HG03558 (cell line): ENCODE data around the gene KIF21A.
"Not testable (repeated sequence)": the region's sequence is repeated elsewhere in the genome, so short reads cannot be mapped to it uniquely, and the experiment has no call there.

Source experiments
- ATAC-seq: cut with Tn5 transposase; IDR thresholded peaks from one replicate; pipeline ENCODE4 v1.9.1; 2021; ENCODE audit warnings: moderate number of reproducible peaks; ENCODE audit not compliant: unreplicated experiment; ENCODE audit errors: extremely low read depth

Gene KIF21A, protein sequence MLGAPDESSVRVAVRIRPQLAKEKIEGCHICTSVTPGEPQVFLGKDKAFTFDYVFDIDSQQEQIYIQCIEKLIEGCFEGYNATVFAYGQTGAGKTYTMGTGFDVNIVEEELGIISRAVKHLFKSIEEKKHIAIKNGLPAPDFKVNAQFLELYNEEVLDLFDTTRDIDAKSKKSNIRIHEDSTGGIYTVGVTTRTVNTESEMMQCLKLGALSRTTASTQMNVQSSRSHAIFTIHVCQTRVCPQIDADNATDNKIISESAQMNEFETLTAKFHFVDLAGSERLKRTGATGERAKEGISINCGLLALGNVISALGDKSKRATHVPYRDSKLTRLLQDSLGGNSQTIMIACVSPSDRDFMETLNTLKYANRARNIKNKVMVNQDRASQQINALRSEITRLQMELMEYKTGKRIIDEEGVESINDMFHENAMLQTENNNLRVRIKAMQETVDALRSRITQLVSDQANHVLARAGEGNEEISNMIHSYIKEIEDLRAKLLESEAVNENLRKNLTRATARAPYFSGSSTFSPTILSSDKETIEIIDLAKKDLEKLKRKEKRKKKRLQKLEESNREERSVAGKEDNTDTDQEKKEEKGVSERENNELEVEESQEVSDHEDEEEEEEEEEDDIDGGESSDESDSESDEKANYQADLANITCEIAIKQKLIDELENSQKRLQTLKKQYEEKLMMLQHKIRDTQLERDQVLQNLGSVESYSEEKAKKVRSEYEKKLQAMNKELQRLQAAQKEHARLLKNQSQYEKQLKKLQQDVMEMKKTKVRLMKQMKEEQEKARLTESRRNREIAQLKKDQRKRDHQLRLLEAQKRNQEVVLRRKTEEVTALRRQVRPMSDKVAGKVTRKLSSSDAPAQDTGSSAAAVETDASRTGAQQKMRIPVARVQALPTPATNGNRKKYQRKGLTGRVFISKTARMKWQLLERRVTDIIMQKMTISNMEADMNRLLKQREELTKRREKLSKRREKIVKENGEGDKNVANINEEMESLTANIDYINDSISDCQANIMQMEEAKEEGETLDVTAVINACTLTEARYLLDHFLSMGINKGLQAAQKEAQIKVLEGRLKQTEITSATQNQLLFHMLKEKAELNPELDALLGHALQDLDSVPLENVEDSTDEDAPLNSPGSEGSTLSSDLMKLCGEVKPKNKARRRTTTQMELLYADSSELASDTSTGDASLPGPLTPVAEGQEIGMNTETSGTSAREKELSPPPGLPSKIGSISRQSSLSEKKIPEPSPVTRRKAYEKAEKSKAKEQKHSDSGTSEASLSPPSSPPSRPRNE (N-terminal part only)

DNA sequence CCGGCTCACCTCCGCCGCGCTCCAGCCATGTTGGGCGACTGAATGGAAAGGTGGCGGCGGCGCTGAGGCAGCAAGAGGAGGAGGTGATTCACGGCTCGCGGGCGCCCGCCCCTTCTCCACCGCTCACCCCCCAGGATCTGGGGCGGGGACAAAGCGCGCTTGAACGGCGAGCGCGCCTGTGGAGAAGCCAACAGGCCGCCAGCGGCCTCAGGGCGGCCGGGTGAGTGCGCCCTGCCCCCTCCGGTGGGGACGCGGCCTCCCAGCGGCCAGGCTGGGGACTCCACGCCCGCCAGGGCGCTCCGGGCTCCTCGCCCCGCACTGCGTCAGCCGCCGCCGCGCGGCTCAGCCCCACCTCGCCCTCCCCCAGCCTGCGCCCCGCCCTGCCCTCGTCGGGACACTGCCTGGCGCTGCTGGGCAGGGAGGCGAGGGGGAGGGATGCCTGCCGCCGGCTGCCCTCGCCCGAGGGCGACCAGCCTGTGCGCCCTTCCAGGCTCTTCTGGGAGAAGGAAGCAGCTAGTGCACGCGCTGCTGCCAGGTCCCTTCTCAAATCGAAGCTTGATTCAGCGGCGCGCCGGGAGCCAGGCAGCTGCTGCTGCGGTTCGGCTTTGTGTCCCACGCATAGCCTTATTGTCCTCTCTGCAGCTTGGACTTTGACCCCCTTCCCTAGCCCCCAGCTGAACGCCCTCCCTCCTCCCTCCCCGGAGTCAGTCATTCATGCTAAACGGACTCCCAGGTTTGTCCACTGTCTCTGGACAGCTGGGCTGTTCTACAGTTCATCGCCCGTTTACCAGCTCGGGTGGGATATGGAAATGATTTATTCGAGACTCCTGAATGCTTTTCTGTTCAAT lies at the start of gene KIF21A:
Gene KIF21A, minus strand, starts transcription at position 40 of the 848 bp plus-strand sequence. CDS start 150 bp downstream, outside the sequence.
- peak; percentile 89 for ATAC-seq

DNA sequence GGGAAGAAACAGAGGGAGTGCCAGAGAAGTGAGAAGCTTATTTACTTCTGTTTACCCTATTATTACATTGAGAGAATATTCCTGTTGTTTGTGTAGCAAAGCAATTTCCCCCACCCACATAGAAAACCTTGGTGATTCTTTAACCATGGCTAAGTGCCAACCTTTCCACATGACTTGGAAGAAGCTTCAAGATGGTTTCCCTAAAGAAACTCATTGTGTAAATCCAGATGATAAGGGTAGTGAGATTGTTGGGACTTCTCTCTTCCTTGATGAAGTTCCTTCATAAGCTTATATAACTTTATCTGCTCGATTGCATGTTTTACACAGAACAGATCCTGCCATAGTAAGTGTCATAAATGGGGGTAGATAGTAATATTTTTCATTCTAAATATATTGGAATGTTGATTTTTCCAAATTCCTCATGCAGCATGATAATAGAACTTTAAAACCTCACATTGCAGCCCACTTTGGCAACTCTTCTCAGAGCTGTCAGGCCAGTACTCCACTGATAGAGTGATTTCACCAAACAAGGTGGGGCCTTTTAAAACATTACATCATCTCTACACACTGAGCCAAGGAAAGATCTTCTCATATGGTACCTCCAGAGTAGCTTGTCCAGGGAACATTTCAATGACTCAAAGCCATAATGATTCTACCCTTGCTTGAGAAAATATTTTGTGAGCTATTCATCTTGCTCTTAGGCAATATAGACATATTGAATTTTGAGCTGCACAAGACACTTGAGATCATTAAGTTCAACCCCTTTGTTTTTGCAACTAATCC lies 47.8 kb upstream of the KIF21A start:
- no peak for ATAC-seq

DNA sequence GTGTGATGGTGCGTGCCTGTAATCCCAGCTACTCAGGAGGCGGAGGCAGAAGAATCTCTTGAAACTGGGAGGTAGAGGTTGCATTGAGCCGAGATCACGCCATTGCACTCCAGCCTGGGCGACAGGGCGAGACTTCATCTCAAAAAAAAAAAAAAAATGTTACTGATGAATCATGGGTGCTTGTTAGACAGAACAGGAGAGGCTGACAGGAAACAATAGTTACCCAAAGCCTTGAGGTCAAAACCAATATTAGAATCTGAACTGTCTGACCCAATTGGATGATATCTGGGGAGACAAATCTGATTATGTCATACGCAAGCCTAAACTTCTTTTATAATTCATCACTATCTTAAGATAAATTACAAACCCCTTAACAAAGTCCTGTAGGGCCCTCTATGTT lies 40.7 kb upstream of the KIF21A start:
- no peak for ATAC-seq

DNA sequence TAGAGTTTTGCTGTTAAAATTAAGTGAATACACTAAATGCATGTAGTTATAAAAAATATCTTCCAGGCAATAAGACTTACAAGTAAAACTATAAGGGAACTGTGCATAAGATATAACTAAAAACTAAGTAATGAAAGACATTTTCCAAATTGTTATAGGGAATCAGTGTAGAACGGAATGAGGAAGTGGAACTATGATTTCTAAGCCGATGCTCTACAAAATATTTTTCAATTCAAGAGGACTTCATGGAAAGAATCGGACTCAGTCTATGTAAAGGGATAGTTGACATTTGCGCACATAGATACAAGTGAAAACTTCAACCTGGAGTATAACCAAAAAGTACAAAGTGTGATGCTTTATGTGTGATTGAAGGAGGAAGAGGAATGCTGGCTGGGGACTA lies 40.1 kb upstream of the KIF21A start:
- no peak for ATAC-seq

DNA sequence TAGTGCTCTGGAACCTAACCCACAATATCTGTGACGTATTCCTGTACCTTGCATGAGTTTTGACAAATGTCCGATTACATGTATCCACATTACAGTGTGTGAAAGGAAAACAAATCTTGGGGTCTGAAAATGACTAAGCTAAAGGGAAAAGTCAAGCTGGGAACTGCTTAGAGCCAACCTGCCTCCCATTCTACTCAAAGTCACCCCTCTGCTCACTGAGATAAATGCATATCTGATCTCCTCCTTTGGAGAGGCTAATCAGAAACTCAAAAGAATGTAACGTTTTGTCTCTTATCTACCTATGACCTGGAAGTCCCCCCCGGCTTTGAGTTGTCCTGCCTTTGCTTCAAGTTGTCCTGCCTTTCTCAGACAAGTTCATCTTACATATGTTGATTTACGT lies 34.0 kb upstream of the KIF21A start:
- ATAC-seq: no peak

DNA sequence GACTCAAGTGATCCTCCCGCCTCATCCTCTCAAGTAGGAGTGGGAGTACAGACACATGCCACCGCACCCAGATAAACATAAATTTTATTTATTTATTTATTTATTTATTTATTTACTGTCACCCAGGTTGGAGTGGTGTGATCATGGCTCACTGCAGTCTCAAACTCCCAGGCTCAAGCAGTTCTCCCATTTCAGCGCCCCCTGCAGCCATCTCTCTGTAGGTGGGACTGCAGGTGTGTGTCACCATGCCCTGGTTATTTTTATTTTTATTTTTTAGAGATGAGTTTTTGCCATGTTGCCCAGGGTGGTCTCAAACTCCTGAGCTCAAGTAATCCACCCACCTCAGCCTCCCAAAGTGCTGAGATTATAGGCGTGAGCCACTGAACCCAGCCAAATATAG lies 33.2 kb upstream of the KIF21A start:
- ATAC-seq: no peak

DNA sequence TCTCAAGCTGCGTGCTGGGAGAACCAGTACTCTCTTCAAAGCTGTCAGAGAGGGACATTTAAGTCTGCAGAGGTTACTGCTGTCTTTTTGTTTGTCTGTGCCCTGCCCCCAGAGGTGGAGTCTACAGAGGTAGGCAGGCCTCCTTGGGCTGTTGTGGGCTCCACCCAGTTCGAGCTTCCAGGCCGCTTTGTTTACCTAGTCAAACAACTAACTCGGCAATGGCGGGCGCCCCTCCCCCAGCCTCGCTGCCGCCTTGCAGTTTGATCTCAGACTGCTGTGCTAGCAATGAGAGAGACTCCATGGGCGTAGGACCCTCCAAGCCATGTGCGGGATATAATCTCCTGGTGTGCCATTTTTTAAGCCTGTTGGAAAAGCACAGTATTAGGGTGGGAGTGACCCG lies 32.2 kb upstream of the KIF21A start:
- not testable (repeated sequence) for ATAC-seq

DNA sequence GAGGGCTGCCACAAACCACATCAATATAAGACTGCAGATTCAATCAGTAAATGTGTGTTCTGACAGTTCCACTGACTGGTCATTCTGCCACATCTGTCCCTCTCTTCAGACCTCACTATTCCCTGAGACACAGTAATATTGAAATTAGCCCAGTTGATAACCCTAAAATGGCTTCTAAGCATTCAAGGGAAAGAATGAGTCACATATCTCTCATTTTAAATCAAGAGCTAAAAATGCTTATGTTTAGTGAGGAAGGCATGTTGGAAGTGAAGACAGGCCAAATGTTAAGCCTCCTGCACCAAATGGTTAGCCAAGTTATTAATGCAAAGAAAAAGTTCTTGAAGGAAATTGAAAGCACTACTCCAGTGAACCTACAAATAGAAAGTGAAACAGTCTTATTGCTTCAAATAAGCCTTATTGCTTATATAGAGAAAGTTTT lies 24.5 kb upstream of the KIF21A start:
- peak; percentile 63 for ATAC-seq

DNA sequence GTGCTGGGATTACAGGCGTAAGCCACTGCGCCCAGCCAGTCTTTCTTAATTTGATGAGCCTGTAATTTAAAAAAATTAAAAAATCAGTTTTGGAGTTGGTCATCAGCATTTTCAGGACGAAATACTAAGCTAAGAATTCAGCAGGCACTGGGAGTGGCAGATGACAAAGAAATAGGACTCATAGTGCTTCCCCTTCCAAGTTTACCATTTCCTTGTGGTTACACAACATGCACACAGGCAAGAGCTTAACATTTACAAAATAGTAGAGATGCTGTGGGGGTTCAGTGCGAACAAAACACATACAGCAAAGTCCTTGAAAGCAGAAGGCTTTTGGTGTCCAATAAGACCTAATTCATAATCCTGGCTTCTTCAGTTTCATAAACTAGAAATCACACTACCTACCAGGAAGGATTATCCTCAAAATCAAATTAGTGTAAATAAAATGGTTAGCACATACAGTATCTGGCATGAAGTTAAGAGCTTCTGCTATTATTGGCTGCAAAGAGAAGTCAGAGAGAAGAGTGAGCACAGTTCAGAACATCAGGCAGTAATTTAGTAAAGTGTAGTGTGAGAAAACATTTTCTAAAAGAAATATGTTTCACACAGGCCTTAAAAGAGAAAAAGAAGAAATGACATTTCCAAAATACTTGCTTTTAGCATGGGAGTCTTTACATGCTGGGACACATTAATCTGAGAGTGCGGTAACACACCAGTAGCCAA lies 22.2 kb upstream of the KIF21A start:
- no peak for ATAC-seq

DNA sequence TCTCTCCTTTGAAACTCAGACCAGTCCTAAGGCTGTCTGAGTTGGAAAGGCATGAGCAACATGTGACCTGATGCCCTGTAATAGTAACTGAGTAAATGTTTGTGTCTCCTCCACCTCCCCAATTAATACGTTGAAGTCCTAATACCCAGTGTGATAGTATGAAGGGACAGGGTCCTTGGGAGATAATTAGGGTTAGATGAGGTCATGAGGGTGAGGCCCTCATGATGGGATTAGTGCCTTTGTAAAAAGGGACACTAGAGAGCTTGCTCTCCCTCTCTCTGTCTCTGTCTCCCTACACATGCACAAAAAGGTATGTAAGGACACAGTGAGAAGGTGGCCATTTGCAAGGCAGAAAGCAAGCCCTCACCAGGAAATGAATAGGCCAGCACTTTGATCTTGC lies 18.1 kb upstream of the KIF21A start:
- no peak for ATAC-seq

DNA sequence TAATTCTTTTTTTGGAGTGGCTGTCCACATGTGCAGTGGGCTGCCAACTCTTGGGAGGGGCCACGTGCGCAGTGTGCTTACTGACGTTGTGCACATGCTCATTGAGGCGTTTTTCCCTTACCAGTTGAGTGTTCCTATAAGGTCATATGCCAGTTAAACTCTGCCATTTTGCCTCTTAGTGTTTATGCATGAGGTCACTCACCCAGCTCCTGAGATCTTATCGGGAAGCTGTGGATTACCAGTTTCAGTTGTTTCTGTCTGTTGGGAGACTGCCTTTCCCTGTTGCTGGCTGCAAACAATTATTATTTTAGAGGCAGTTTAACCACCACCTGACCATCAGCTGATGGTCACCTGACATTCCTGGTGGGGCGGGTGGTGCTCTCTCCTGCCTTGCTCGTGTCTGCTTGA lies 16.1 kb upstream of the KIF21A start:
- ATAC-seq: no peak

DNA sequence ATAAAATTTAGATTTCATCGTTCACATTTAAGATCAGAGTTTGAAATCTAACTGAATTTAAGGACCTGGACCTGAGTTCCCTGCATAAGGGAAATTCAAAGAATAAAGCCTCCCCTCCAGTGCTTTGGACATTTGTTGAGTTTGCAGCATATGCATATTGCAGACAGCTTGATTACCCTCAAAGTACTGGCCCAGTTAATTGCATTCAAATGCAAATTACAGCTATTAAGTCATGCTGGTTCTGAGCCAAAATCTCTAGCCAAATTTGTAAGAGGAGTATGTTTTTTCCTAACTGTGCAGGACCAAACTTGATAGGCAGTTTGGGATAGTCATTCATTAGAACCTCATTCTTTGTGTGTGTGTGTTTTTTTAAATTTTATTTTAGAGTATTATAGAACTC lies 9.1 kb upstream of the KIF21A start:
- no peak for ATAC-seq

DNA sequence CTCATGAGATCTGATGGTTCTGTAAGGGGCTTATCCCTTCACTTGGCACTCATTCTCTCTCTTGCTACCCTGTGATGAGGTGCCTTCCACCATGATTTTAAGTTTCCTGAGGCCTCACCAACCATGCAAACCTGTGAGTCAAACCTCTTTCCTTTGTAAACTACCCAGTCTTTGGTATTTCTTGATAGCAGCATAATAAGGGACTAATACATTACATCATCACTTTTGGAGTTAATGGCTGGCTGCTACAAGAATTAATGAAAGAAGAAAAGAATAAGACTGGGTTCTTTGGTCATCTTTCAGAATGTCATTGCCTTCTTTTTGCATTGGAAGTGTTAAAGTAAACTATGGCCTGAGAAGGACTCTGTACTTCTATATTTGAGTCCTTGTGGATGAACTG lies 5.1 kb upstream of the KIF21A start:
- no peak for ATAC-seq

DNA sequence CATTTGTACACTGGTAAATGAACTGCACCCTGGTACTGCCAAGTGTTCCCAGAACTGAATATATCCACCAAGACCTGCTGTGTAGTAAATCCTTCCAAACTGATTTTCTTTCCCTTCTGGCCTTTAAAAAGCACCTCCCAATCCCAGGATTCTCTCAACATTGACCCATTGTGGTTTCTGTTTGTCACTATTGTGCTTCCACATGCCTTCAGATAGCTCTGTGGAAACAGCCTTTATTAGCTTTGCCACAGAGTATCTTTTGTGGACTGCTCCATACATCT lies 949 bp upstream of the KIF21A start:
- ATAC-seq: no peak

DNA sequence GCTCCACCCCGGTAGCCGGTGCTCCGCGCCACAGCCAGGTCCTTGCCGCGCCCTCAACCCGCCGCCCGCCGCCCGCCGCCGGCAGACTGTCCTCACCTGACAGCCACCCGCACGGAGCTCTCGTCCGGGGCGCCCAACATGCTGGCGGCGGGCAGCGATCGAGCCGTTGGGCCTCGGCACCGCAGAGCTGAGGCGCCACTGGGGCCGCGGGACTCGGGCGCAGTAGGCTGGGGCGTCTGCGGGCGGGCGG lies 164 bp downstream of the KIF21A start:
- peak; percentile 4 for ATAC-seq

DNA sequence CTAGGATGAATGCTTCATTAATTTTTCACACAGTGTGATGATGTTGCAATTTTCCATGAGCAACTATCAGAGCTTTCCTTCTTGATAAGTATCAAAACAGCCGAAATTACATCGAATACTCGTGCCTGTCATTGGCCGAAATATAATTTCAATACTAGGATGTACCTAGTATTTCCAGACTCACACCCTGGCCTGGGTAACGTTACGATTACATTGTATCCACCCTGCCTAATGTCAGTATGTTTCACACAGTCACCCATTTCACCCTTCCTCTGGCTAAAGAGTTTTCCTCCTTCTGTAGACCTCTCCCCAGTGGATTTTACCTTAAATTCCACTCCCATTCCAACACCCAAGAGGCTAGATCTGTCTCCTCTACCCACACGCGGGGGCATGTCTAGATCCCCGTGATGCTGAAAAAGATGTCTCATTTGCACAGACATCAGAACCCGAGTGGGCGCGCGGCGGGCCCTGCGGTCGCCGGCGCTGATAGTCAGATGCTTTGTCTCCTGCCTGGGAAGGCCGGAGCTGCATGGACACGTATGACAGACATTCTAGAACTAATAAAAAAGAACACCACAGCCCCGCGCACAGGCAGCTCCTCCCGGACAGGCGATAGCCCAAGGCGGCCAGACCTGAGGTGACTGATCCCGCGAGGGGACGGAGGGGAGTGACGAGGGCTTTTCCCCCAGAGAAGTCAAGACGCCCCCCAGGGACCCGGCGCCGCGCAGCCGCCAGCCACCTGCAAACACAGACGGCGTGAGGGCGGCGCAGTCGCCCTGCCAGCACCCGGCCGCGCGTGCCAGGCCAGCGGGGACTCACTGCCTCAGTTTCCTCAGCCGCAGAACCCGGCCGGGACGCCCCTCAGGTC lies 723 bp downstream of the KIF21A start:
- peak; percentile 0 for ATAC-seq

DNA sequence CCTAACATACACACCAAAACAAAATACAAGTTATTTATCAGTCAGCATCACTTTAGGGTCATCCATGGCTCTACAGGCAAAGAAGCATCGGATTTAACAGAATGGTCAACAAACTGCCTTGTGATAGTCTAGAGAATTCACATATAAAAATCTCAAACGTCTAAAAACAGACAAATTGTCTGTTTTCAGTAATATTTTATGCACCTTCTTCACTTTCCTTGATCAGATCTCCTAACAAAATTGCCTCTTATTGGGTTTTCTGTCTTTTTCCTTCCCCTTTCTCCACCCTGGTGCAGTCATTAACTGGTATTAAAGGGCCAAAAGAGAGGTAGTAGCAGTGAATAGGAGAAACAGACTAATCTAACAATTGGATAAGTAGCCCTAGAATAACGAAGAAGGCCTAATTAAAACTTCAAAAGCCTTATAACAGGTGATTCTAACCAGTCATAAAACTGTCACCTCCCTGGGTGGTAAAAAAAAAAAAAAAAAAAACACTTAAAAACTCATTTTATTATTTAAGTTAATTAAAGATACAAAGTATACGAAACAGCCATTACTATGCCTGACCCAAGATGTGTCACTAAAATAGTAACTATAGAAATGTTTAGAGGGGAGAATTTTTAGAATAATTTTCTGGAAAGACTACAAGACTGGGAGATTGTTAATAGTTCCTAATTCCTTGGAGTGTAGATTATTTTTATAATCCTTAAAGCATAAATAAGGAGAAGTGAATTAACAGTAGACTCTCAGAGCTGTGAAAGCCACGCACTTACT lies 1.5 kb downstream of the KIF21A start:
- no peak for ATAC-seq
